Sigmoid colon (tissue), 4 donors: ENCODE measurements around the gene HOXC5.
"Not testable (repeated sequence)": the region's sequence is repeated elsewhere in the genome, so short reads cannot be mapped to it uniquely, and the experiment has no call there.

Experiments used
- POLR2AphosphoS5 ChIP-seq, 4 donors: sonication (generic); formaldehyde crosslinking; IDR thresholded peaks; one replicate each; pipeline ENCODE4 v1.6.1; 2017; ENCODE audit warnings: antibody characterized with exemption in 4 of 4
- TF ChIP-seq, protein P1 (sequence below), 4 experiments: fragments of 450-650 bp in 3 of 4; fragments of 200-600 bp in 1 of 4; IDR thresholded peaks; one replicate each; pipeline ENCODE4 v1.5.1; 2016 to 2019; ENCODE audit warnings: antibody characterized with exemption in 4 of 4, mild to moderate bottlenecking in 3 of 4, moderate library complexity in 2 of 4

- not testable (repeated sequence) for TF ChIP-seq POLR2AphosphoS5 (IDR thresholded peaks at IDR 0.05)
- TF ChIP-seq, protein P1, sequence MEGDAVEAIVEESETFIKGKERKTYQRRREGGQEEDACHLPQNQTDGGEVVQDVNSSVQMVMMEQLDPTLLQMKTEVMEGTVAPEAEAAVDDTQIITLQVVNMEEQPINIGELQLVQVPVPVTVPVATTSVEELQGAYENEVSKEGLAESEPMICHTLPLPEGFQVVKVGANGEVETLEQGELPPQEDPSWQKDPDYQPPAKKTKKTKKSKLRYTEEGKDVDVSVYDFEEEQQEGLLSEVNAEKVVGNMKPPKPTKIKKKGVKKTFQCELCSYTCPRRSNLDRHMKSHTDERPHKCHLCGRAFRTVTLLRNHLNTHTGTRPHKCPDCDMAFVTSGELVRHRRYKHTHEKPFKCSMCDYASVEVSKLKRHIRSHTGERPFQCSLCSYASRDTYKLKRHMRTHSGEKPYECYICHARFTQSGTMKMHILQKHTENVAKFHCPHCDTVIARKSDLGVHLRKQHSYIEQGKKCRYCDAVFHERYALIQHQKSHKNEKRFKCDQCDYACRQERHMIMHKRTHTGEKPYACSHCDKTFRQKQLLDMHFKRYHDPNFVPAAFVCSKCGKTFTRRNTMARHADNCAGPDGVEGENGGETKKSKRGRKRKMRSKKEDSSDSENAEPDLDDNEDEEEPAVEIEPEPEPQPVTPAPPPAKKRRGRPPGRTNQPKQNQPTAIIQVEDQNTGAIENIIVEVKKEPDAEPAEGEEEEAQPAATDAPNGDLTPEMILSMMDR (IDR thresholded peaks at IDR 0.05), result not testable (repeated sequence)
These were observed 45.0 kb downstream of the HOXC5 start for GRCh38 chr12:54077843-54078242.
